NCI-H345 treated with DMSO at 0.1 percent for 48 hours (cell line): ENCODE results near the gene NAA20.

ENCODE experiments used
- DNase-seq: peaks from one replicate; lab custom pipeline; 2025; ENCODE audit not compliant: unreplicated experiment; lab: John Stamatoyannopoulos, UW

Gene NAA20

DNA sequence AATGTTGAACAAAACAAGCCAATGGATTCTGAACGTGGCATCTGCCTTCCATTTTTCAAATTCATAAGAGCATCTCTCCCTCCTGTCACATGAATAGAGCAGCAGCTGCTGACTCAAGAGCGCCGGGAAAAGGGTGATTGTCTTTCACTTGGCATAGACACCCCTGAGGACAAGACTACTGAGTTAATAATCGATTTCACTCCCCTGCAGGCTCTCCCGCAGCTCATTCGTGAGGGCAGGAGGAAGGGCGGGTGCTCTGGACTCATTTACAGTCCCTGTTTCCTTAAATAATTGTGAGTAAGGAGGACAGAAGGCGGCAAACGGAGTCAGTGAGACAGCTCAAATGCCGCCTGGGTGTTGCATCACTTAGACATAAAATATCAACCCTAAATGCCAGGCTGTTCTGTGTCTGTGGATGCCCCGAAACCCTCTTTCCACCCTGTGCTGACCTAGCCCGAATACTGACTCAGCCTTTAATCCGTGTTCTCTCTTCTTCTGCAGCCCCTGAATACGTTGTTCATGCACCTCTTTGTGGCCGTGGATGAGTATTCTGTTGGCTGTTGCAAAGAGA, 56.7 kb downstream of the NAA20 start:
- peak; percentile 82 for DNase-seq

DNA sequence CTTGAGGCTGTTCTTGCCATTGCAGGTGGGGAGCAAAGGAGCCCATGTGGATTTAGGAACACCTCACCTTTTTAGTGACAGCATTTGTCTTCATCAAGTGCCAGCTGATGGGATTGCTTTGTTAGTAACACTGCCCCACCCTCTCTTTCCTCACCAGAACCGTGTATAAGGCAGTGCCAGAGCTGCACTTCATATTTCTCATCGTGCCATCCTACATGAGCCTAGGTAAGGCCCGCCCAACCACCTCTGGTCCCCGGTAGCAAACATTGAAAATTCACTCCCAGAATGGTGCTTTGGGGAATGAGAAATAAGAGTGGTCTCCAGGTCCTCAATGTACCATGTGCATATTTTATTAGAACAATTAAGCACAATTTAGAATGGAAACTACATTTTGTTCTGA, 57.9 kb downstream of the NAA20 start:
- DNase-seq, result no peak

GRCh38 chr20:20076297-20077065, 59.3 kb downstream of the NAA20 start:
- no peak for DNase-seq

GRCh38 chr20:20078041-20078440, 60.9 kb downstream of the NAA20 start:
- DNase-seq, result no peak

DNA sequence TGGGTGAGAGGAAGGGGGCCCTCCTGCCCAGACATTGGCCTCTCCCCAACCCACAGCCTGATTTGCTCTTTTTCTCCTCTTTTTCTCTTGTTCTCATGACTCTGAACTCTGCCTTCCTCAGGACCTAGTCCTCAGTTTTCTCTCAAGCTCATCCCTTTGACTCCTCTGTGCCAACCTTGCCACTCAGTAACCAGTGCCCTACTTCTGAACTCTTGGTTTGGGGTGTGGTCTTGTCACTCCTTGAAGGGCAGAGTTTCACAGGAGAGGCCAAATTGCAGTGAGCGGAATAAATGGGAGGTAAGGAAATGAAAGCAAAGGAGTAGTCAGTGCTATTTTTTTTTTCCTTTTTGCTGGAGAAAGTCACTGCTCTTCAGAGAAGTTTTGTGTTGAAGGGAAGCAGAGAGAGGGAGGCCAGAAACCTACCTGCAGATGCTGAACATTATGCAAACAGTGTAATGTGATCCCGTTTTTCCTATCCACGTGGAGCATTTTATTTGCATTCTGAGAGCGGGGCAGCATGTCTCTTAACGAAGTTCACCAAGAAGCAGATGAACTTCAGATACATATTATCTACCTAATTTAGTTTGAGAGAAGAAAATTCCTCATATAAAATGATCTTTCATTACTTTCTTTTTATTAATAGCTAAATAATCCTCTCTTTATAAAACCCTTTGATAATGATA, 62.1 kb downstream of the NAA20 start:
- DNase-seq, result peak; percentile 8
